Measurements from ENCODE around the gene FLACC1. TPM values are rescaled to one million over a fixed set of nuclear protein-coding genes. Genes with fewer than 3 reads are reported as not detected.

The FLACC1 gene
- total RNA-seq, 2 donors from 2014 or later = 0.79 to 0.91 TPM

GRCh38 chr2:201261906-201262305, 95.2 kb downstream of the FLACC1 start:
- H3K36me3 Mint-ChIP-seq (ENCODE audit: low read depth) = no peaks in the 10 kb centered on the region
- no peak overlapping the region for H3K9ac ChIP-seq (ENCODE audit: extremely low read depth, low read length, poor library complexity, severe bottlenecking)
- no peak overlapping the region for H3K27ac Mint-ChIP-seq
- H3K27ac ChIP-seq (ENCODE audit: low read depth, low read length) = no peak overlapping the region
- no peaks in the 10 kb centered on the region for H3K27me3 Mint-ChIP-seq (ENCODE audit: insufficient read depth)
- no peak overlapping the region for H3K4me3 Mint-ChIP-seq
- H3K4me1 Mint-ChIP-seq = peaks cover 17% of the 10 kb centered on the region
- no peak for DNase-seq
- no peaks in the 10 kb centered on the region for H3K4me1 ChIP-seq (ENCODE audit: control insufficient read depth, insufficient read depth, low read length)
- no peaks in the 10 kb centered on the region for H3K27me3 ChIP-seq (ENCODE audit: control insufficient read depth, insufficient read depth, low read length, poor library complexity, severe bottlenecking)
- WGBS, 2 experiments (ENCODE audit: insufficient coverage in 1 of 2, insufficient read length in 1 of 2) = 71 to 91% methylated on average over 1 to 2 of the region's 2 CpGs
- no peak for TF ChIP-seq CTCF (conservative IDR thresholded peaks at IDR 0.05)
- H3K9me3 ChIP-seq (ENCODE audit: control insufficient read depth, low read length) = no peaks in the 10 kb centered on the region
- H3K9me3 Mint-ChIP-seq = no peaks in the 10 kb centered on the region
- no peaks in the 10 kb centered on the region for H3K36me3 ChIP-seq (ENCODE audit: control insufficient read depth, insufficient read depth, low read length)
- no peak overlapping the region for H3K4me3 ChIP-seq (ENCODE audit: low read length)

- Mint-ChIP-seq H3K27ac (no peak overlapping the region), H3K9me3 (no peaks in the 10 kb centered on the region), H3K4me1 (peaks cover 17% of the 10 kb centered on the region), H3K36me3 (ENCODE audit: low read depth) (no peaks in the 10 kb centered on the region), H3K27me3 (ENCODE audit: insufficient read depth) (no peaks in the 10 kb centered on the region), H3K4me3 (no peak overlapping the region)
- WGBS, 2 experiments (ENCODE audit: insufficient coverage in 1 of 2, insufficient read length in 1 of 2) = 91 to 96% methylated on average over 6 to 9 of the region's 9 CpGs
- Histone ChIP-seq H3K4me1 (ENCODE audit: control insufficient read depth, insufficient read depth, low read length) (no peaks in the 10 kb centered on the region), H3K27me3 (ENCODE audit: control insufficient read depth, insufficient read depth, low read length, poor library complexity, severe bottlenecking) (no peaks in the 10 kb centered on the region), H3K27ac (ENCODE audit: low read depth, low read length) (no peak overlapping the region), H3K36me3 (ENCODE audit: control insufficient read depth, insufficient read depth, low read length) (no peaks in the 10 kb centered on the region), H3K9ac (ENCODE audit: extremely low read depth, low read length, poor library complexity, severe bottlenecking) (no peak overlapping the region), H3K9me3 (ENCODE audit: control insufficient read depth, low read length) (no peaks in the 10 kb centered on the region), H3K4me3 (ENCODE audit: low read length) (no peak overlapping the region)
- TF ChIP-seq CTCF (conservative IDR thresholded peaks at IDR 0.05) = no peak
- peak; percentile 48 for DNase-seq
Measured at GRCh38 chr2:201261471-201261870, 95.7 kb downstream of the FLACC1 start.

DNA sequence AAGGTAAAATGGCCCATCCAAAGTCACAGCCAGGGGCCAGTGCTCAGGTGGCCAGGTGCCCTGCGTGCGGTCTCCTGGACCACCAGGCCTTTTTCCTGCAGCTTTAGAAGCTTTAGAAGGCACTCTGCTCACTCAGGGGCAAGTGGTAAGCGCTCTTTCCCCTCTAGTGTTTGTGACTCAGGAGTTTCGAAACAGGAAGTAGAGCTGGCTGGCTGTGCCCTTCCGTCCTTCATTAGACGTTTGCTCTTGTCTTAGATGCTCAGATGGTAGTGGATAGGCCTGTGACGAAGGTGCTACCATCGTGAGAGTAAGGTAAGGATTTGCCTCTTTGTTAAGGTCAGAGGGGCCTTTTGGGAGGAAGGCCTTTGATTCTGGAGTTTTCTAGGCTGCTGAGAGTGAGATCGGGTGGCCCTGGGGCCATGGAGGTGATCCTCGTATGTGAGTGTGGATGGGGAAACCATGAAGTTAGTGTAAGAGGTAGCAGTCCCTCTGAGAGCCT, 96.8 kb downstream of the FLACC1 start, which contains the start of gene CASP8:
CASP8 (plus strand) TSS at position 235 of the 499 bp plus-strand sequence. CDS start 5,951 bp downstream, outside the sequence.
- Mint-ChIP-seq H3K27me3 (ENCODE audit: insufficient read depth) (no peaks in the 10 kb centered on the region), H3K4me3 (no peak within 1 kb of the TSS), H3K9me3 (no peaks in the 10 kb centered on the region), H3K36me3 (ENCODE audit: low read depth) (no peaks in the 10 kb centered on the region), H3K4me1 (peaks cover 17% of the 10 kb centered on the region), H3K27ac (peak within 1 kb of the TSS; percentile 40)
- Histone ChIP-seq H3K27ac (ENCODE audit: low read depth, low read length) (no peak within 1 kb of the TSS), H3K27me3 (ENCODE audit: control insufficient read depth, insufficient read depth, low read length, poor library complexity, severe bottlenecking) (no peaks in the 10 kb centered on the region), H3K36me3 (ENCODE audit: control insufficient read depth, insufficient read depth, low read length) (no peaks in the 10 kb centered on the region), H3K9ac (ENCODE audit: extremely low read depth, low read length, poor library complexity, severe bottlenecking) (no peak within 1 kb of the TSS), H3K9me3 (ENCODE audit: control insufficient read depth, low read length) (no peaks in the 10 kb centered on the region), H3K4me1 (ENCODE audit: control insufficient read depth, insufficient read depth, low read length) (no peaks in the 10 kb centered on the region), H3K4me3 (ENCODE audit: low read length) (no peak within 1 kb of the TSS)
- DNase-seq = peak; percentile 30
- 94 to 95% methylated on average over 6 to 10 of the region's 10 CpGs for WGBS, 2 experiments (ENCODE audit: insufficient coverage in 1 of 2, insufficient read length in 1 of 2)
- no peak for TF ChIP-seq CTCF (conservative IDR thresholded peaks at IDR 0.05)

Data from endodermal cell (in vitro differentiated cells).